OCI-LY7 (cell line): ENCODE data around the gene PDE12. TPM values are rescaled to one million over a fixed set of nuclear protein-coding genes. Genes with fewer than 3 reads are reported as not detected.

Experiments
- BruUV-seq: library from RNA; stranded (reverse); fragments of 400-500 nt; replicated peaks from 2 replicates; lab custom pipeline; 2021; lab: Mats Ljungman, UMichigan
- CTCF ChIA-PET: fragments of 300-600 bp; sonication (Branson Sonifier 250); formaldehyde crosslinking; loops from one replicate; lab custom pipeline; 2022; ENCODE audit warnings: antibody characterized with exemption; ENCODE audit not compliant: unreplicated experiment; lab: Charles Lee
- POLR2A ChIA-PET: fragments of 300-600 bp; sonication (Branson Sonifier 250); formaldehyde crosslinking; loops from one replicate; lab custom pipeline; 2022; ENCODE audit warnings: antibody characterized with exemption; lab: Charles Lee
- DNase-seq: peaks from one replicate; pipeline ENCODE4 v3.0.0-alpha.2; 2015; ENCODE audit warnings: low spot score
- H2AFZ ChIP-seq: fragments of 200-600 bp; sonication (generic), shearing (Covaris generic); 2 replicates; pipeline ENCODE4 v1.6.1; 2014; ENCODE audit warnings: mild to moderate bottlenecking, antibody characterized with exemption, low read length, moderate library complexity
- H3K27ac ChIP-seq: fragments of 200-600 bp; sonication (generic); 2 replicates; pipeline ENCODE4 v1.5.1; 2014; ENCODE audit warnings: mixed run types, low read depth, mild to moderate bottlenecking, moderate library complexity, low read length, inconsistent platforms; ENCODE audit not compliant: poor library complexity, severe bottlenecking
- H3K36me3 ChIP-seq: fragments of 200-600 bp; sonication (generic); 2 replicates; pipeline ENCODE4 v1.6.1; 2014; ENCODE audit warnings: mild to moderate bottlenecking, antibody characterized with exemption, low read length, moderate library complexity, mixed read lengths; ENCODE audit not compliant: insufficient read depth
- H3K4me1 ChIP-seq: fragments of 200-600 bp; sonication (generic); 2 replicates; pipeline ENCODE4 v1.5.1; 2014; ENCODE audit warnings: mild to moderate bottlenecking, low read length; ENCODE audit not compliant: insufficient read depth, poor library complexity, severe bottlenecking
- H3K4me2 ChIP-seq: fragments of 200-600 bp; sonication (generic); 2 replicates; pipeline ENCODE4 v1.6.1; 2014; ENCODE audit warnings: mild to moderate bottlenecking, low read length
- H3K4me3 ChIP-seq: fragments of 200-600 bp; sonication (generic); 2 replicates; pipeline ENCODE4 v1.5.1; 2014; ENCODE audit warnings: mild to moderate bottlenecking, low read depth, low read length; ENCODE audit not compliant: poor library complexity, severe bottlenecking
- H3K79me2 ChIP-seq: fragments of 200-600 bp; sonication (generic); 2 replicates; pipeline ENCODE4 v1.6.1; 2016; ENCODE audit warnings: low read depth, mild to moderate bottlenecking, low read length, moderate library complexity, mixed read lengths; ENCODE audit not compliant: insufficient read depth
- H3K9me2 ChIP-seq: fragments of 200-600 bp; sonication (generic); 2 replicates; pipeline ENCODE4 v1.6.1; 2016; ENCODE audit warnings: mild to moderate bottlenecking, low read length, mixed read lengths; ENCODE audit not compliant: insufficient read depth
- H3K9me3 ChIP-seq: fragments of 200-600 bp; sonication (generic); 2 replicates; pipeline ENCODE4 v1.6.1; 2014; ENCODE audit warnings: mild to moderate bottlenecking, mixed run types, low read length, mixed read lengths
- H4K20me1 ChIP-seq: fragments of 200-600 bp; sonication (generic); 2 replicates; pipeline ENCODE4 v1.6.1; 2014; ENCODE audit warnings: mild to moderate bottlenecking, antibody characterized with exemption, low read length, moderate library complexity, mixed read lengths; ENCODE audit not compliant: insufficient read depth
- CTCF ChIP-seq: fragments of 200-600 bp; sonication (generic); conservative IDR thresholded peaks from 2 replicates; pipeline ENCODE4 v1.5.1; 2014; ENCODE audit warnings: mild to moderate bottlenecking, antibody characterized with exemption, low read length, moderate library complexity, mixed read lengths
- EZH2phosphoT487 ChIP-seq: fragments of 200-600 bp; sonication (generic); IDR thresholded peaks from 2 replicates; pipeline ENCODE4 v1.6.1; 2018; ENCODE audit warnings: low read depth, borderline replicate concordance, mild to moderate bottlenecking, mixed run types, antibody characterized with exemption, low read length, moderate library complexity, mixed read lengths
- intact Hi-C: fragments of 100-400 bp; cut with micrococcal nuclease; formaldehyde crosslinking; loops from one replicate; pipeline ENCODE4 v1.10.0; 2022; ENCODE audit not compliant: unreplicated experiment
- total RNA-seq, 2 experiments: library from RNA; depleted of rRNA in 1 of 2; stranded (reverse); fragments of >200 nt in 1 of 2; shearing (Covaris generic) in 1 of 2; gene quantifications; 2 replicates each; pipeline ENCODE4 v1.2.3, GENCODE V29; 2014 to 2022

PDE12 gene
- total RNA-seq, 2 experiments from 2014 or later: 19.3 to 29.7 TPM

DNA sequence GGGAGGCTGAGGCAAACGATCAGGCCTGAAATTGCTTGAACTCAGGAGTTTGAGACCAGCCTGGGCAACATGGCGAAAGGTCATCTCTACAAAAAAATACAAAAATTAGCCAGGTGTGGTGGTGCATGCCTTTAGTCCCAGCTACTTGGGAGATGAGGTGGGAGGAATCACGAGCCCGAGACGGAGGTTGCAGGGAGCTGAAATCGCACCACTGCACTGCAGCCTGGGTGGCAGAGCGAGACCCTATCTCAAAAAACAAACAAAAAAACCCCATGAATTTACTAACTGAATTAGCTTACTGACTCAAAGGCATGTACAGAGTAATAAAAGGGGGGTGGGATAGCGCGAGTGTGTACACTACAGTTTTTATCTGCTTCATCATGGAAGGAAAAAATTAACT lies 21.7 kb downstream of the PDE12 start:
- H3K4me2 ChIP-seq: no peak overlapping the region
- no peak overlapping the region for H2AFZ ChIP-seq
- H3K9me2 ChIP-seq: no peaks in the 10 kb centered on the region
- H3K4me1 ChIP-seq: peaks cover 5% of the 10 kb centered on the region
- H3K4me3 ChIP-seq: no peak overlapping the region
- ChIA-PET CTCF (no interaction called here), POLR2A (no interaction called here)
- H4K20me1 ChIP-seq: no peaks in the 10 kb centered on the region
- TF ChIP-seq CTCF (no peak), EZH2phosphoT487 (no peak)
- no TSS peak for BruUV-seq
- H3K36me3 ChIP-seq: peaks cover 99% of the 10 kb centered on the region
- H3K27ac ChIP-seq: no peak overlapping the region
- H3K79me2 ChIP-seq: peaks cover 42% of the 10 kb centered on the region; the same call in 1 of the 2 replicates
- no peaks in the 10 kb centered on the region for H3K9me3 ChIP-seq
- intact Hi-C loops: no loop called here
- DNase-seq: no peak

DNA sequence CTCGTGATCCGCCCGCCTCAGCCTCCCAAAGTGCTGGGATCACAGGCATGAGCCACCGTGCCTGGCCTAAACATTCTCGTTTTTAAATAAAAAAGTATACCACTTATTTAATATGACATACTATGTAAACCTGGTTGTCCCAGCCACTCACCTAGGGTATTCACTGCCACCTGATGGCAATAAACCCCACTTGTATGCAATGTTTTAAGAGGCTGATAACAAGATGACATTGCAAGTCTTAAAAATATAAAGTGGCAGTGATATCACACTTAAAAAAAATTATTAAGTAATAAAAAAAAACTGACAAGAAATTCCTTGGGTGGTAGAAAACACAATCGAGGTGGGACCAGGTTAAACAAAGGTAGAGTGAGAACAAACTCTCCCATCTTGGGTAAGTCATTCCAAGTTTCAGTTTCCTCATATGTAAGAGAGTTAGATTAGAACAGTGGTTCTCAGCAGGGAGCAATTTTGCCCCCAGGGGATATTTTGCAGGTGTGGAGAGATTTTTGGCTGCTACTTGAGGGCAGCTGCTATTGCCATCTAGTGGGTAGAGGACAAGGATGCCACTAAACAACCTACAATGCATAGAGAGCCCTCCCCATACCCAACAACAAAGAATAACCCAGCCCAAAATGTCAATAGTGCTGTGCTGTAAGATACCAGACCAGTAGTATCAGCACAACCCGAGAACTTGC lies 26.5 kb downstream of the PDE12 start:
- ChIA-PET POLR2A (interaction anchor here (1.6 kb wide), 1 partner anchor 14 kb away, joined by 7 read pairs; no protein-coding TSS in a partner anchor), CTCF (no interaction called here)
- Histone ChIP-seq H3K4me2 (no peak overlapping the region), H3K4me1 (peaks cover 13% of the 10 kb centered on the region), H3K9me3 (no peaks in the 10 kb centered on the region), H3K27ac (peak overlapping the region; percentile 27), H3K36me3 (peaks cover 90% of the 10 kb centered on the region), H4K20me1 (0 out of 2 replicates have a peak, but pooled peaks cover 16% of the 10 kb centered on the region), H2AFZ (no peak overlapping the region), H3K4me3 (no peak overlapping the region), H3K9me2 (no peaks in the 10 kb centered on the region), H3K79me2 (peaks cover 77% of the 10 kb centered on the region)
- peak; percentile 72 for DNase-seq
- intact Hi-C loops: loop anchor here (5.0 kb wide), 2 partner anchors 185 to 410 kb away; no protein-coding TSS in a partner anchor
- no TSS peak for BruUV-seq
- TF ChIP-seq EZH2phosphoT487 (no peak), CTCF (peak; percentile 77)

GRCh38 chr3:57583544-57583943 lies 27.5 kb downstream of the PDE12 start:
- Histone ChIP-seq H2AFZ (no peak overlapping the region), H3K79me2 (peaks cover 86% of the 10 kb centered on the region), H4K20me1 (0 out of 2 replicates have a peak, but pooled peaks cover 16% of the 10 kb centered on the region), H3K4me2 (no peak overlapping the region), H3K9me3 (no peaks in the 10 kb centered on the region), H3K27ac (no peak overlapping the region), H3K4me1 (peaks cover 17% of the 10 kb centered on the region), H3K36me3 (peaks cover 85% of the 10 kb centered on the region), H3K9me2 (no peaks in the 10 kb centered on the region), H3K4me3 (no peak overlapping the region)
- TF ChIP-seq EZH2phosphoT487 (no peak), CTCF (no peak)
- POLR2A ChIA-PET: no interaction called here
- CTCF ChIA-PET: no interaction called here
- DNase-seq: no peak
- intact Hi-C loops: loop anchor here (5.0 kb wide), 2 partner anchors 186 to 411 kb away; no protein-coding TSS in a partner anchor
- BruUV-seq: TSS peak; percentile 9
